ENCODE measurements around the gene SLC30A5. TPM values are rescaled to one million over a fixed set of nuclear protein-coding genes. Genes with fewer than 3 reads are reported as not detected.
"Not testable (repeated sequence)": the region's sequence is repeated elsewhere in the genome, so short reads cannot be mapped to it uniquely, and the experiment has no call there.

SLC30A5 gene
- total RNA-seq, 4 donors from 2014 or later = 58.2 to 109 (median 89.3) TPM

GRCh38 chr5:69130241-69130640 is 36.4 kb downstream of the SLC30A5 start:
- Histone ChIP-seq H3K9me3 (no peaks in the 10 kb centered on the region), H3K27ac (no peak overlapping the region), H3K4me1 (no peaks in the 10 kb centered on the region), H3K27me3 (no peaks in the 10 kb centered on the region), H3K36me3 (no peaks in the 10 kb centered on the region), H3K4me3 (no peak overlapping the region)
- TF ChIP-seq, protein P1, sequence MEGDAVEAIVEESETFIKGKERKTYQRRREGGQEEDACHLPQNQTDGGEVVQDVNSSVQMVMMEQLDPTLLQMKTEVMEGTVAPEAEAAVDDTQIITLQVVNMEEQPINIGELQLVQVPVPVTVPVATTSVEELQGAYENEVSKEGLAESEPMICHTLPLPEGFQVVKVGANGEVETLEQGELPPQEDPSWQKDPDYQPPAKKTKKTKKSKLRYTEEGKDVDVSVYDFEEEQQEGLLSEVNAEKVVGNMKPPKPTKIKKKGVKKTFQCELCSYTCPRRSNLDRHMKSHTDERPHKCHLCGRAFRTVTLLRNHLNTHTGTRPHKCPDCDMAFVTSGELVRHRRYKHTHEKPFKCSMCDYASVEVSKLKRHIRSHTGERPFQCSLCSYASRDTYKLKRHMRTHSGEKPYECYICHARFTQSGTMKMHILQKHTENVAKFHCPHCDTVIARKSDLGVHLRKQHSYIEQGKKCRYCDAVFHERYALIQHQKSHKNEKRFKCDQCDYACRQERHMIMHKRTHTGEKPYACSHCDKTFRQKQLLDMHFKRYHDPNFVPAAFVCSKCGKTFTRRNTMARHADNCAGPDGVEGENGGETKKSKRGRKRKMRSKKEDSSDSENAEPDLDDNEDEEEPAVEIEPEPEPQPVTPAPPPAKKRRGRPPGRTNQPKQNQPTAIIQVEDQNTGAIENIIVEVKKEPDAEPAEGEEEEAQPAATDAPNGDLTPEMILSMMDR (IDR thresholded peaks at IDR 0.05) = no peak
- no peak for TF ChIP-seq POLR2A (IDR thresholded peaks at IDR 0.05)
- no peak for DNase-seq
- intact Hi-C loops (cut with DNase I; ENCODE audit: low total_unique reads) = no loop called here

DNA sequence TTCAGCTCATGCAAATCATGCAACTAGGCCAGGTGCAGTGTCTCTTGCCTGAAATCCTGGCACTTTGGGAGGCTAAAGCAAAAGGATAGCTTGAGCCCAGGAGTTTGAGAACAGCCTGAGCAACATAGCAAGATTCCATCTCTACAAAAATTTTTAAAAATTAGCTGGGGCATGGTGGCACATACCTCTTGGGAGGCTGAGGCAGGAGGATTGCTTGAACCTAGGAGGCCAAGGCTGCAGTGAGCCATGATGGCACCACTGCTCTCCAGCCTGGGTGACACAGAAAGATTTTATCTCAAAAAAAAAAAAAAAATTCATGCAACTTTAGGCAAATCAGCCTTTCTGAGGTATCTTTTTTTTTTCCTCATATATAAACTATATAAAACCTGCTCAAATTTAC is 37.5 kb downstream of the SLC30A5 start:
- H3K9me3 ChIP-seq = no peaks in the 10 kb centered on the region
- no peak for DNase-seq
- intact Hi-C loops (cut with DNase I; ENCODE audit: low total_unique reads) = no loop called here
- H3K27ac ChIP-seq = no peak overlapping the region
- H3K36me3 ChIP-seq = no peaks in the 10 kb centered on the region
- no peak overlapping the region for H3K4me3 ChIP-seq
- no peaks in the 10 kb centered on the region for H3K4me1 ChIP-seq
- TF ChIP-seq, protein P1 (IDR thresholded peaks at IDR 0.05) = no peak
- no peak for TF ChIP-seq POLR2A (IDR thresholded peaks at IDR 0.05)
- no peaks in the 10 kb centered on the region for H3K27me3 ChIP-seq

GRCh38 chr5:69134126-69134525 is 40.3 kb downstream of the SLC30A5 start:
- no peak for DNase-seq
- Histone ChIP-seq H3K36me3 (no peaks in the 10 kb centered on the region), H3K4me1 (no peaks in the 10 kb centered on the region), H3K27me3 (no peaks in the 10 kb centered on the region), H3K4me3 (no peak overlapping the region), H3K9me3 (no peaks in the 10 kb centered on the region), H3K27ac (no peak overlapping the region)
- intact Hi-C loops (cut with DNase I; ENCODE audit: low total_unique reads) = no loop called here
- TF ChIP-seq POLR2A (IDR thresholded peaks at IDR 0.05) = no peak
- TF ChIP-seq, protein P1 (IDR thresholded peaks at IDR 0.05) = no peak

DNA sequence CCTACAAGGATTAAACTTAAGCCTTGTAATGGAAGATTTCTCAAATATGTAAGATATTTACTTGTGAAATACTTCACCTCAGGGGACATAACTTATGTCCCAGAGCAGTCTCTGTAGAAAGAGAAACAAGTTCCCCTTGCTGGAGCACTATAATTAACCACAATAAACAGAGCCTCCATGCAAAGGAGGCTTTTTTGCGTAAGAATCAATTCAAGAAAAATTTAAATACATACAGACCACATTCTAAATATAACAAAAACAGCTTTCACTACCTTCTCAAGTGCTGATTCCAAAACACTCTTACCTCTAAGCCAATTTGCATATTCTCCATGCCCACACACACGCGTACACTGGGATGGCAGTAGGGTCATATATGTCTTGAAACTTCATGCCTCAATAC is 42.5 kb downstream of the SLC30A5 start:
- no peak for DNase-seq
- H3K4me1 ChIP-seq = no peaks in the 10 kb centered on the region
- no peak overlapping the region for H3K4me3 ChIP-seq
- intact Hi-C loops (cut with DNase I; ENCODE audit: low total_unique reads) = no loop called here
- H3K27ac ChIP-seq = no peak overlapping the region
- H3K9me3 ChIP-seq = no peaks in the 10 kb centered on the region
- no peak for TF ChIP-seq POLR2A (IDR thresholded peaks at IDR 0.05)
- TF ChIP-seq, protein P1 (IDR thresholded peaks at IDR 0.05) = no peak
- H3K36me3 ChIP-seq = no peaks in the 10 kb centered on the region
- no peaks in the 10 kb centered on the region for H3K27me3 ChIP-seq

DNA sequence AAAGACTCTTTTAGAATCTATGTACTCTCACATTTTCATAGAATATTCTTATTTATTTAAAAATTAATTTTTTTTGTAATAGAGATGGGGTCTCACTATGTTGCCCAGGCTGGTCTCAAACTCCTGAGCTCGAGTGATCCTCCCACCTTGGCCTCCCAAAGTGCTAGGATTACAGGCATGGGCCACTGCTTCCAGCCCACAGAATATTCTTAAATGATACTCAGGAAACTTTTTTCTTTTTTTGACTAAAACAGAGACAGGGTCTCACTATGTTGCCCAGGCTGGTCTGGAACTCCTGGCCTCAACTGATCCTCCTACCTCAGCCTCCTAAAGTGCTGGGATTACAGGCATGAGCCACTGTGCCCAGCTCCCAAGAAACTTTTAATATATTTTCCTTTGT is 43.4 kb downstream of the SLC30A5 start:
- H3K9me3 ChIP-seq; H3K27me3 ChIP-seq; H3K4me1 ChIP-seq; intact Hi-C loops (cut with DNase I; ENCODE audit: low total_unique reads); H3K27ac ChIP-seq; H3K36me3 ChIP-seq; DNase-seq; H3K4me3 ChIP-seq: not testable (repeated sequence)

GRCh38 chr5:69137807-69138206 is 44.0 kb downstream of the SLC30A5 start:
- H3K27me3 ChIP-seq = no peaks in the 10 kb centered on the region
- H3K36me3 ChIP-seq = no peaks in the 10 kb centered on the region
- H3K9me3 ChIP-seq = no peaks in the 10 kb centered on the region
- TF ChIP-seq, protein P1 (IDR thresholded peaks at IDR 0.05) = no peak
- no peak for TF ChIP-seq POLR2A (IDR thresholded peaks at IDR 0.05)
- no peaks in the 10 kb centered on the region for H3K4me1 ChIP-seq
- DNase-seq = no peak
- intact Hi-C loops (cut with DNase I; ENCODE audit: low total_unique reads) = no loop called here
- no peak overlapping the region for H3K27ac ChIP-seq
- no peak overlapping the region for H3K4me3 ChIP-seq
